Limb (tissue), 2 donors: Measurements from ENCODE around the gene F11R.
A peak's percentile ranks its signal among the peaks of the same experiment; 100 is the strongest.
"Not testable (repeated sequence)": the region's sequence is repeated elsewhere in the genome, so short reads cannot be mapped to it uniquely, and the experiment has no call there.

ENCODE experiments used
- DNase-seq, 2 donors: peaks; one replicate each; pipeline ENCODE4 v3.0.0-alpha.2; 2016; ENCODE audit errors: extremely low spot score in 2 of 2

Gene F11R

GRCh38 chr1:161044535-161044907 is 23.6 kb upstream of the F11R start:
- peak; percentile 5 to 36 for DNase-seq

- DNase-seq = no peak
Observed at GRCh38 chr1:161039546-161039945, 18.6 kb upstream of the F11R start.

DNA sequence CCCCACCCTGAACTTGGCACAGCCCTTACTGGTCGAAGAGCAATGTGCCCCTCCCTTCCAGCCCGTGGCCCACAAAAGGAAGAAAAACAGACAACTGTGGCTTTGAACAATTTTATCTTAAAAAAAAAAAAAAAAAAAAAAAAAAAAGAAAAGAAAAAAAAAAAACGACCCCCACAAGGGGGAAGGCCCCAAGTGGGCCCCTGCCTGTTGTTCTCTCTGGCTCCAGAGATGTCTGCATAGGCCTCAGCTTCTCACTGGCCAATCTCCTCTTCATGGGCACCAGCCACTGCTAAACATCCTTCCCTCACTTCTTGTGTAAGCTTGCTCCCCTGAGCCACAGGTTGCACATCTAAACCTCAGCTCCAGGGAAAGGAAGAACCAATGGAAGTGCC is 18.2 kb upstream of the F11R start:
- DNase-seq = no peak

DNA sequence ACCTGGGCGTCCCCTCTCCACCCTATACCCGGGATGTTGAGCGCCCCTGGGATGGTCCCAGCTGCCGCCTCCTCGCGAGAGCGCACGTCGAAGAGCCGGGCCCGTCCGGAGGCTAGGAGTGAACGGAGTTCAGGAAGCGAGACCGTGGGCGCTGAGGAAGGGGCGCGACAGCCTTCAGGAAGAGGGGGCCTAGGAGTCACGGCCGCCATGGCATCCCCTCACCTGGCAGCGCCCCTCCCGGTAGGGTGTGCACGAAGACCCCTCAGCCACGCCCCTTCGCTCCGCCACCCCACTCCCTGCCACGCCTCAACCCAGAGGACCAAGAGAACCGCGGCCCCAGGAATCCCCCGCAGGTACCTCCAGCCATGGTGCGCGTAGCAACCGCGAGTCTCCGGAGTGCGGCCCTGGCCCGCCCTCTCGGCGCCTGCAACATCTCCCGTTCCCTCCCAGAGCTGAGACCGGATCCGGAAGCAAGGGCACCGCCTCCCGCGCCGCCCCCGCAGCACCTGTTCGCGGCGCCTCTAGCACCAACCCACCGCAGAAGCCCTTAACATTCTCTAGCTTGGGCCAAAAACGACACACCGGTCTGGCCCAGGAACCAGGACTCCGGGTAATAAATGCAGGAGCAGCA is 17.7 kb upstream of the F11R start, which contains the start of gene TSTD1:
Gene TSTD1 (minus strand): TSS at position 442 of the 631 bp plus-strand sequence. CDS start 75 bp downstream, at position 367.
- DNase-seq = peak; percentile 21 to 71

DNA sequence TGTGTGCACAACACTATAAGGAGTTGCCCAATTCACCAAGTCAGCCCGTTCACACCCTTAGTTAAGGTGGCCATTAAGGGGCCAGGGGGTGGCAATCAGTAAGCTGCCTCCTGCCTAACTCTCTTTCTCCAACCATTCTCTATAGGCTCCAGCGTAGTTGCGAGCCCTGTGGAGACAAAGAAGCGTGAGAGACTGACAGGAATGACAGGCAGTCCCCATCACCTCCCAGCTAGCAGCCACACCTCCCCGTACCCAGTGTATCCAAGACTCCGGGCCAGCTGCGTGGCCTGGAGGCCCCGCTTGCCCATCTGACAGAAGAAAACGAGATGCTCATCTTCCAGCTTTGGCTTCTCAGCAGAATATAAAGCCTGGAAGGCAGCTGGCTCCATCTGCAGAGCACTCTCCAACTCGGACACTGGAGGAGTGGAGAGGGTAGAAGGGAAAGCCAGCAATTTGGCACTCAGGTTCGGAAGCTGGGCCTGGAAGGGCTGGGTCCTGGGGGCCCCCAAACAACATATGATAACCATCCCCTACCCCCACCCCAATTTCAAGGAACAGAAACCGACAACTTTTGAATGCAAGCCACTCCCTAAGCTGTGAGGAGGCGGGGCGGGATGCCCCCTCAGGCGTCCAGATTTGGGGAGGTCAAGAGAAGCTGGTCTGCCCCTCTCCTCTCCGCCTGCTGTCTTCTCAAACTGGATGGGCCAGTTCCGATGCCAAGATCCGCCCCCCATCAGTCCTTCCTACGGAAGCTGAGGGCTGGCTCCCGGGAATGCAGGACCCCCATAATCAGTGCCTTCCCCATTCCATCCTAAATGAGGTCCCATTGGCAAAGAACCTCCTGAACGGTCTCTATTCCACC is 16.9 kb upstream of the F11R start:
- no peak for DNase-seq

DNA sequence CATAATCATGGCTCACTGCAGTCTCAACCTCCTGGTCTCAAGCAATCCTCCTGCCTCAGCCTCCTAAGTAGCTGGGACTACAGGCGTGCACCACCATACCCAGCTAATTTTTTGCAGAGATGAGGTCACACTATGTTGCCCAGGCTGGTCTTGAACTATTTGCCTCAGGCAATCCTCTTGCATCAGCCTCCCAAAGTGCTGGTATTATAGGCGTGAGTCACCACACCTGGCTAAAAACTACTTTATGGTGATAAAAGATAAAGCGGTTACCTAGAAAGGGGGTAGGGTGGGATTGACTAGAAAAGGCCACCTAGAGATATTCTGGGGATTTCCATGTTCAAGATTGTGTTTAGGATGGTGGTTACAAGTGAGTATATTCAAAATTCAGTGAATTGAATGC is 12.8 kb upstream of the F11R start:
- DNase-seq = no peak

DNA sequence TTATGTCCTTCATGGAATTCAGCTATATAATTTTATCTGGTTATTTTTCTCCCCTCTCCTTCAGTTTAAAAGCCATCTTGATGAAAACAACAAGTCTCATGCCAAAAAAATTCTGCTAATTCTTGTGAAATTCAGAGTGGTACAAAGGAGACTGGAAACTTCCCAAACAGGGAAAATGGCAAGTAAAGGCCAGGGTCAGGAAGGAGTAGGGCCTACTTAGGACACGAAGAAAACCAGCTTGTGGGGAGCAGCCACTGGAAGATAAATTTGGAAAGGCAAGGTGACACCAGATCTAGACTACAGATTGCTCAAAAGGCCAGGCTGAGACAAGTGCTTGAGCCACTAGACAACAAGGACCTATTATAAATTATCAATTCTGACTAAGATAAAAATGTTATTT is 11.5 kb upstream of the F11R start:
- DNase-seq = no peak

- no peak for DNase-seq
Observed at GRCh38 chr1:161031874-161032273, 10.9 kb upstream of the F11R start.

- DNase-seq = not testable (repeated sequence)
Observed at GRCh38 chr1:161029466-161029865, 8.5 kb upstream of the F11R start.

DNA sequence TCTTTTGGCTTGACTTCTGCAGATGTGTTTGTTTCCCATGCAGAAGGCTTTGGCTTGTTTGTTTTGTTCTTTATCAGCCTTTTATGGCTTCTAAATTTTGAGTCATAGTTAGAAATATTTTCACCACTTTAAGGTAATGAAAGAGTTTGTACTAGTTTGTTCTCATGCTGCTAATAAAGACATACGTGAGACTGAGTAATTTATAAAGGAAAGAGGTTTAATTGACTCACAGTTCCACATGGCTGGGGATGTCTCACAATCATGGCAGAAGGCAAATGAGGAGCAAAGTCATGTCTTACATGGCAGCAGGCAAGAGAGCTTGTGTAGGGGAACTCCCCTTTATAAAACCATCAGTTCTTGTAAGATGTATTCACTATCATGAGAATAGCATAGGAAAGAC is 6.0 kb upstream of the F11R start:
- not testable (repeated sequence) for DNase-seq

- not testable (repeated sequence) for DNase-seq
Observed at GRCh38 chr1:161022432-161022831, 1.5 kb upstream of the F11R start.

DNA sequence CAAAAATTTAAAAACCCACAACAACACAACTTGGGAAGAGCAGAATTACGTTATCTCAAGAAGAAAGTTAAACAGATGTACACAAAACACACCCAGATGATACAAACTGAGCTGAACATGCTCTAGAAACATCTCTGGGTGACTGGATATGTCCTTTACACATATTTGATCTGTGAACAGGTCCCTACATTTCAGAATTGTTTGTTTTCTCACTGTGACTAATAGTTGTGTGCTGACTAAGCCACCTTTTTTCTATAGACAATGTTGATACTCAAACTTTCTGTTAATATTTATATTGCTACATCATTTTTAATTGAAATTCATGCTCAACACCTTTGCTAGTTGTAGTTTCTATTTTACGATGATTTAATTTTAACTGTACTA is 1.0 kb upstream of the F11R start:
- no peak for DNase-seq

DNA sequence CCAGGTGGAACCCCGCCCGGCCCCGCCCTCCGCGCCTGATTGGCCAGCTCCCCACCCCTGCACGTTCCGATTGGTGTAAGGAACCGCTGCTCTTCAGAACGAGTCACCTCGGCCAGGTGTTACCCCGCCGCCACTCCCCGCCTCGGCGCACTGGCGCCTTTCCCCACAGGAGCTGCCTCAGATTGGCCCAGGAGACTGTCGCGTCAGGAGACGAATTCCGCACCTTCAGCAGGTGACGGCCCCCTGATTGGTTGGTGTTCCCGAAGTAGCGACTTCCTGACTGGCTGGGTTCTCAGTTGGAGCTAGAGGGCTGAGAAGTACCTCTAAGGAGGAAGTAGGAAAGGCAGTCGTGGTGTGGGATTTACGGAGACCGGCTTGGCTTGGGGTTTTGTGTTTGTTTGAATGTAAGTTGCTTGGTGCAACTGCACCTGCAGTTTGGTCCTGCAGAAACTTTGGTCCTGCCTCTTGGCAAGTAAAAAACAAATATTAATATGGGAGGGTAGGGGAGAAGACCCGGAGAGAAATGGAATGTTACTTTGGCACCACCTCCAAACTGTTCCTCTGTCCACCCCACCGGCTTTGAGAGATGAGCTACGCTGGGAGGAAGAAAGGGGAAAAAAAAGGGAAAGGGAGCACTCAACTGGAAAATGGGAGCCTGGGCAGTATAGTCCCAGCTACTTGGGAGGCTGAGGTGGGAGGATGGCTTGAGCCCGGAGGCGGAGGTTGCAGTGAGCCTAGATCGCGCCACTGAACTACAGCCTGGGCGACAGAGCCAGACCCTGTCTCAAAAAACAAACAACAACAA is 415 bp upstream of the F11R start:
- DNase-seq = peak in 1 of 2 donors; percentile 82

GRCh38 chr1:161019751-161020495 is 1.0 kb downstream of the F11R start:
- DNase-seq = no peak

GRCh38 chr1:161019111-161019660 is 1.8 kb downstream of the F11R start:
- not testable (repeated sequence) for DNase-seq

- no peak for DNase-seq
Observed at GRCh38 chr1:161018631-161018930, 2.4 kb downstream of the F11R start.

GRCh38 chr1:161017756-161018630 is 3.0 kb downstream of the F11R start:
- DNase-seq = no peak

DNA sequence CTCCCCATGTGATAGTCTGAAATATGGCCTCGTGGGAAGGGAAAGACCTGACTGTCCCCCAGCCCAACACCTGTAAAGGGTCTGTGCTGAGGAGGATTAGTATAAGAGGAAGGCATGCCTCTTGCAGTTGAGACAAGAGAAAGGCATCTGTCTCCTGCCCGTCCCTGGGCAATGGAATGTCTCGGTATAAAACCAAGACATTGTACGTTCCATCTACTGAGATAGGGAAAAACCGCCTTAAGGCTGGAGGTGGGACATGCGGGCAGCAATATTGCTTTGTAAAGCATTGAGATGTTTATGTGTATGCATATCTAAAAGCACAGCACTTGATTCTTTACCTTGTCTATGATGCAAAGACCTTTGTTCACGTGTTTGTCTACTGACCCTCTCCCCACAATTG is 3.8 kb downstream of the F11R start:
- not testable (repeated sequence) for DNase-seq

GRCh38 chr1:161016683-161017082 is 4.3 kb downstream of the F11R start:
- not testable (repeated sequence) for DNase-seq
